Adrenal gland (tissue), 5 donors: ENCODE results near the gene AFDN.

Experiments used
- POLR2A ChIP-seq, 2 donors: fragments of 450-650 bp; IDR thresholded peaks; one replicate each; pipeline ENCODE4 v1.6.1; 2017; ENCODE audit warnings: antibody characterized with exemption in 2 of 2, mild to moderate bottlenecking in 2 of 2, moderate library complexity in 1 of 2
- TF ChIP-seq, protein P1 (sequence below), 6 experiments: fragments of 450-650 bp in 4 of 6; fragments of 200-600 bp in 2 of 6; sonication (generic) in 1 of 6; IDR thresholded peaks; 1 replicate in 5 of 6; 2 replicates in 1 of 6; pipeline versions ENCODE4 v1.5.1 to v1.8.0; 2016 to 2021; ENCODE audit warnings: antibody characterized with exemption in 6 of 6, mild to moderate bottlenecking in 2 of 6, moderate library complexity in 1 of 6
- donor health status: DM: no; HTN: no; CAD: no.

- TF ChIP-seq, protein P1, sequence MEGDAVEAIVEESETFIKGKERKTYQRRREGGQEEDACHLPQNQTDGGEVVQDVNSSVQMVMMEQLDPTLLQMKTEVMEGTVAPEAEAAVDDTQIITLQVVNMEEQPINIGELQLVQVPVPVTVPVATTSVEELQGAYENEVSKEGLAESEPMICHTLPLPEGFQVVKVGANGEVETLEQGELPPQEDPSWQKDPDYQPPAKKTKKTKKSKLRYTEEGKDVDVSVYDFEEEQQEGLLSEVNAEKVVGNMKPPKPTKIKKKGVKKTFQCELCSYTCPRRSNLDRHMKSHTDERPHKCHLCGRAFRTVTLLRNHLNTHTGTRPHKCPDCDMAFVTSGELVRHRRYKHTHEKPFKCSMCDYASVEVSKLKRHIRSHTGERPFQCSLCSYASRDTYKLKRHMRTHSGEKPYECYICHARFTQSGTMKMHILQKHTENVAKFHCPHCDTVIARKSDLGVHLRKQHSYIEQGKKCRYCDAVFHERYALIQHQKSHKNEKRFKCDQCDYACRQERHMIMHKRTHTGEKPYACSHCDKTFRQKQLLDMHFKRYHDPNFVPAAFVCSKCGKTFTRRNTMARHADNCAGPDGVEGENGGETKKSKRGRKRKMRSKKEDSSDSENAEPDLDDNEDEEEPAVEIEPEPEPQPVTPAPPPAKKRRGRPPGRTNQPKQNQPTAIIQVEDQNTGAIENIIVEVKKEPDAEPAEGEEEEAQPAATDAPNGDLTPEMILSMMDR (IDR thresholded peaks at IDR 0.05), result no peak
- no peak for TF ChIP-seq POLR2A (IDR thresholded peaks at IDR 0.05)
These were observed 101.4 kb downstream of the AFDN start for GRCh38 chr6:167928111-167928510.
